Measurements from ENCODE around the gene MTHFD1. TPM values are rescaled to one million over a fixed set of nuclear protein-coding genes. Genes with fewer than 3 reads are reported as not detected.

Gene MTHFD1
- total and polyA plus RNA-seq, 2 donors (not counting 3 experiments of a cell fraction or from before 2014, with no cell fraction given), result 26.3 to 114 TPM

DNA sequence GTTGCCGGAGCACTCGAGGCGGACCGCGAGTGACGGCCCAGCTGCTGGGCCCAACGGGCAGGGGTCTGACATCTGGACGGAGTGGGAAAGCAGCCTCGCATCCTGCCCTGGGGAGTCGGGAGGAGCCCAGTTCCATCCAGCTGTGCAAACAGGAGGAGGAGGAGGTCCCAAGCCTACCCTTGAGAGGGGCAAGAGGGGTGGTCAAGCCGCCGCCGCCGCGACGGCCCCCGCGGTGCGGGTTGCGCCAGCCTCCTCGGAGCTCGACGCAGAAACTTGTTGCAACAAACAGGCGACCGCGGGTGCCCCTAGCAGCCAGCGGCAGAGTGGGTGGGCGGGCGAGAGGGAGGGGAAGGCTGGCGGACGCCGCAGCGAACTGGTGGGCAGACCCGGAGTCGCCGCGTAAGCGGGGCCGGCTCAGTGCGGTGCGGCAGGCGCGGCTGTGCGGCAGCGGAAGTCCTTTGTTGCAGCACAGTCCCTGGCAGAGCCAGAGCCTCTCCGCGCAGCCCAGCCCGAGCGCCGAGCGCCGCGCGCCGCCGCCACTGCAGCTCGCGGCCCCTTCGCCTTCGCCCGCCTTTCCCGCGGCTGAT, 116.2 kb downstream of the MTHFD1 start, which contains the start of gene ZBTB1:
Gene ZBTB1 (plus strand): TSS at position 461 of the 587 bp plus-strand sequence. CDS start 16,735 bp downstream, outside the sequence.
- H3K27ac ChIP-seq (ENCODE audit: insufficient read depth, low read depth, low read length), result peak within 1 kb of the TSS; percentile 95
- H3K9me3 ChIP-seq (replicated peaks; ENCODE audit: control insufficient read depth, insufficient read depth, low read length), result no peaks in the 10 kb centered on the region
- peak within 1 kb of the TSS; percentile 91 for H3K9ac ChIP-seq (replicated peaks; ENCODE audit: extremely low read depth, insufficient read depth, low read length)
- peak within 1 kb of the TSS; percentile 41 for H2AFZ ChIP-seq (ENCODE audit: low read depth, low read length)
- intact Hi-C loops (cut with micrococcal nuclease), result loop anchor here (2.0 to 10.0 kb wide), 3 partner anchors 62 to 860 kb away; partner anchors contain the start of gene WDR89
- peaks cover 9% of the 10 kb centered on the region for H4K20me1 ChIP-seq (replicated peaks; ENCODE audit: control insufficient read depth, extremely low read depth, insufficient read depth, low read length)
- no peaks in the 10 kb centered on the region for H3K9me1 ChIP-seq (replicated peaks; ENCODE audit: control insufficient read depth, extremely low read depth, insufficient read depth, low read length)
- H3K36me3 ChIP-seq (ENCODE audit: control insufficient read depth in 2 of 2, extremely low read depth in 1 of 2, insufficient read depth in 2 of 2, low read length in 2 of 2), result no peaks in the 10 kb centered on the region
- dilution Hi-C loops (cut with MboI; ENCODE audit: extremely low pct_ligation_motif_present, low sequenced_read_pairs), result no loop called here
- peaks cover 52% of the 10 kb centered on the region for H3K79me2 ChIP-seq (ENCODE audit: control insufficient read depth, insufficient read depth, low read length)
- peak within 1 kb of the TSS; percentile 71 to 97 (median 93) for H3K4me3 ChIP-seq (replicated peaks in 1 of 3; ENCODE audit: insufficient read depth in 1 of 3, low read depth in 1 of 3, low read length in 3 of 3)
- CTCF ChIA-PET, result interaction anchor here (1.0 to 1.2 kb wide), 3 partner anchors 17 to 160 kb away, joined by 3 to 4 read pairs (median 3); no protein-coding TSS in a partner anchor
- DNase-seq (ENCODE audit: low read depth, low spot score), result peak; percentile 91
- no TSS peak for BruUV-seq (replicated peaks)
- POLR2A ChIA-PET, result interaction anchor here (0.6 to 1.8 kb wide), 4 partner anchors 11 to 651 kb away, joined by 3 to 11 read pairs (median 6); partner anchors contain the start of gene HSPA2
- no peaks in the 10 kb centered on the region for H3K27me3 ChIP-seq (ENCODE audit: control insufficient read depth in 2 of 2, insufficient read depth in 2 of 2, low read length in 2 of 2)
- H3K4me2 ChIP-seq (ENCODE audit: insufficient read depth, low read length), result peak within 1 kb of the TSS; percentile 97
- FAIRE-seq, result peak; percentile 78
- H3K4me1 ChIP-seq (ENCODE audit: control insufficient read depth, extremely low read depth, insufficient read depth, low read length), result peaks cover 38% of the 10 kb centered on the region
- TF ChIP-seq, protein P1, sequence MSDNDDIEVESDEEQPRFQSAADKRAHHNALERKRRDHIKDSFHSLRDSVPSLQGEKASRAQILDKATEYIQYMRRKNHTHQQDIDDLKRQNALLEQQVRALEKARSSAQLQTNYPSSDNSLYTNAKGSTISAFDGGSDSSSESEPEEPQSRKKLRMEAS (IDR thresholded peaks at IDR 0.05; ENCODE audit: insufficient read depth, insufficient read length), result no peak
- no peak for TF ChIP-seq FOS (IDR thresholded peaks at IDR 0.05; ENCODE audit: borderline replicate concordance, insufficient read depth, low read length)
- no peak for TF ChIP-seq EZH2 (IDR thresholded peaks at IDR 0.05; ENCODE audit: borderline replicate concordance, low read depth, low read length, severe bottlenecking)
- TF ChIP-seq POLR2A (IDR thresholded peaks at IDR 0.05; ENCODE audit: low read depth, low read length), result peak; percentile 80
- no peak for TF ChIP-seq MYC (IDR thresholded peaks at IDR 0.05; ENCODE audit: low read depth, low read length)
- TF ChIP-seq, protein P2, sequence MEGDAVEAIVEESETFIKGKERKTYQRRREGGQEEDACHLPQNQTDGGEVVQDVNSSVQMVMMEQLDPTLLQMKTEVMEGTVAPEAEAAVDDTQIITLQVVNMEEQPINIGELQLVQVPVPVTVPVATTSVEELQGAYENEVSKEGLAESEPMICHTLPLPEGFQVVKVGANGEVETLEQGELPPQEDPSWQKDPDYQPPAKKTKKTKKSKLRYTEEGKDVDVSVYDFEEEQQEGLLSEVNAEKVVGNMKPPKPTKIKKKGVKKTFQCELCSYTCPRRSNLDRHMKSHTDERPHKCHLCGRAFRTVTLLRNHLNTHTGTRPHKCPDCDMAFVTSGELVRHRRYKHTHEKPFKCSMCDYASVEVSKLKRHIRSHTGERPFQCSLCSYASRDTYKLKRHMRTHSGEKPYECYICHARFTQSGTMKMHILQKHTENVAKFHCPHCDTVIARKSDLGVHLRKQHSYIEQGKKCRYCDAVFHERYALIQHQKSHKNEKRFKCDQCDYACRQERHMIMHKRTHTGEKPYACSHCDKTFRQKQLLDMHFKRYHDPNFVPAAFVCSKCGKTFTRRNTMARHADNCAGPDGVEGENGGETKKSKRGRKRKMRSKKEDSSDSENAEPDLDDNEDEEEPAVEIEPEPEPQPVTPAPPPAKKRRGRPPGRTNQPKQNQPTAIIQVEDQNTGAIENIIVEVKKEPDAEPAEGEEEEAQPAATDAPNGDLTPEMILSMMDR (IDR thresholded peaks at IDR 0.05; ENCODE audit: extremely low read depth in 1 of 2, insufficient read depth in 1 of 2, low read depth in 1 of 2, low read length in 2 of 2), result no peak
- TF ChIP-seq POLR2AphosphoS5 (IDR thresholded peaks at IDR 0.05; ENCODE audit: insufficient read depth, low read depth, low read length), result peak; percentile 88
- no peak for TF ChIP-seq GATA2 (IDR thresholded peaks at IDR 0.05; ENCODE audit: insufficient read depth, insufficient read length, low read depth, low read length)
- no peak for TF ChIP-seq JUN (IDR thresholded peaks at IDR 0.05; ENCODE audit: borderline replicate concordance, insufficient read depth, insufficient read length, low read depth)

All from endothelial cell of umbilical vein (primary cell).